ENCODE data around the gene ACTR3. TPM values are rescaled to one million over a fixed set of nuclear protein-coding genes. Genes with fewer than 3 reads are reported as not detected.
"Not testable (repeated sequence)": the region's sequence is repeated elsewhere in the genome, so short reads cannot be mapped to it uniquely, and the experiment has no call there.

Gene ACTR3
- 104 TPM for total RNA-seq

- DNase-seq = peak; percentile 99
Observed at GRCh38 chr2:113889471-113890252, at the start of gene ACTR3. TSS of gene ACTR3 (plus strand) at chr2:113890089. CDS start at chr2:113890280, 191 bp downstream.

GRCh38 chr2:113840518-113840917 is 49.4 kb upstream of the ACTR3 start:
- no peak for DNase-seq

- DNase-seq = peak; percentile 63
Observed at GRCh38 chr2:113842919-113843736, 46.8 kb upstream of the ACTR3 start.

- not testable (repeated sequence) for DNase-seq
Observed at GRCh38 chr2:113843737-113844050, 46.2 kb upstream of the ACTR3 start.

- DNase-seq = no peak
Observed at GRCh38 chr2:113845261-113845660, 44.6 kb upstream of the ACTR3 start.

- DNase-seq = not testable (repeated sequence)
Observed at GRCh38 chr2:113845796-113846195, 44.1 kb upstream of the ACTR3 start.

- no peak for DNase-seq
Observed at GRCh38 chr2:113846429-113846828, 43.5 kb upstream of the ACTR3 start.

- DNase-seq = no peak
Observed at GRCh38 chr2:113847144-113847543, 42.7 kb upstream of the ACTR3 start.

- DNase-seq = no peak
Observed at GRCh38 chr2:113848758-113849415, 41.0 kb upstream of the ACTR3 start.

GRCh38 chr2:113850687-113851086 is 39.2 kb upstream of the ACTR3 start:
- no peak for DNase-seq

- no peak for DNase-seq
Observed at GRCh38 chr2:113851640-113852039, 38.2 kb upstream of the ACTR3 start.

- no peak for DNase-seq
Observed at GRCh38 chr2:113854208-113854607, 35.7 kb upstream of the ACTR3 start.

GRCh38 chr2:113854970-113855740 is 34.7 kb upstream of the ACTR3 start:
- no peak for DNase-seq

- no peak for DNase-seq
Observed at GRCh38 chr2:113857464-113857863, 32.4 kb upstream of the ACTR3 start.

- DNase-seq = no peak
Observed at GRCh38 chr2:113858764-113859163, 31.1 kb upstream of the ACTR3 start.

GRCh38 chr2:113861740-113862139 is 28.1 kb upstream of the ACTR3 start:
- no peak for DNase-seq

- no peak for DNase-seq
Observed at GRCh38 chr2:113863144-113863543, 26.7 kb upstream of the ACTR3 start.

GRCh38 chr2:113867571-113867970 is 22.3 kb upstream of the ACTR3 start:
- no peak for DNase-seq

GRCh38 chr2:113869253-113869652 is 20.6 kb upstream of the ACTR3 start:
- DNase-seq = no peak

GRCh38 chr2:113872201-113872600 is 17.7 kb upstream of the ACTR3 start:
- DNase-seq = no peak

- DNase-seq = no peak
Observed at GRCh38 chr2:113873867-113874266, 16.0 kb upstream of the ACTR3 start.

GRCh38 chr2:113875135-113875534 is 14.8 kb upstream of the ACTR3 start:
- no peak for DNase-seq

Measured in skin of body (tissue), 2 donors.